Fibroblast of skin of left quadriceps (primary cell): ENCODE measurements around the gene RASA2.

ENCODE experiments used
- DNase-seq, 2 experiments: peaks; one replicate each; pipeline ENCODE4 v3.0.0-alpha.2; 2013; ENCODE audit warnings: low read depth in 2 of 2

Gene RASA2

DNA sequence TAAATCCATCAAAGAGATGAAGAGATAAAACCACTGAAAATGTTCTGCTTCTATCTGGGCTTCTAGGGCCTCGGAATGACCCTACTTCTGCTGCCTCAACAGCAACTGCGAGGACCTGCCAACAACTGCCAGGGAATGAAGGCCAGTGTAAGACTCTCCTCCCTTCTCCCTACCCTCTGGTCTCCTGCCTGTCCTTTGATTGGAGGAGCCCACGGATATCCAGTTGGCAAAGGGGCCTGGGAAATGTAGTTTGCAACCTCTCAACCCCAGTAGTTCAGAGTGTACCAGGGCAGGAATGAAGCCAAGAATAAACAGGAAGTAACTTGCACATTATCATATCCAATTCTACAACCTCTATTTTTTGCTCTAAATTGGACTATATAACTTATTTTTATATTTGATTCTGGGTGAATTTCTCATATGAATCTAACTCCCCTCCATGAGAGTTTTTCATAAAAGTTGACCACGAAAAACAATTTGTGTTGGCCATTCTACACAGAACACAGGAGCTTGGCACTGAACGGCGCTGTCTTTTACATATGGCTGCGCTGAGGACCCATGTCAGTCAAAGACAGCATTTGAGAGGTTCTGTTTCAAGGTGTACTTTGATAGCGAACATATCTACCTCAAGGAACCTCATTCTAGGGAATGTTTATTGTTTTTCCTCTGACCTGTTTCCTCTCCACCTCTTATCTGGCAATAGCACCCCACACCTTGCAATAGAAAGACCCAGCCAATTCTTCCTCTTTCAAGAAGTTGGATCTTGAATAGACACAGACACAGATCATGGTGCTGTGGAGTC lies 160.1 kb downstream of the RASA2 start:
- DNase-seq: peak; percentile 18 to 32

DNA sequence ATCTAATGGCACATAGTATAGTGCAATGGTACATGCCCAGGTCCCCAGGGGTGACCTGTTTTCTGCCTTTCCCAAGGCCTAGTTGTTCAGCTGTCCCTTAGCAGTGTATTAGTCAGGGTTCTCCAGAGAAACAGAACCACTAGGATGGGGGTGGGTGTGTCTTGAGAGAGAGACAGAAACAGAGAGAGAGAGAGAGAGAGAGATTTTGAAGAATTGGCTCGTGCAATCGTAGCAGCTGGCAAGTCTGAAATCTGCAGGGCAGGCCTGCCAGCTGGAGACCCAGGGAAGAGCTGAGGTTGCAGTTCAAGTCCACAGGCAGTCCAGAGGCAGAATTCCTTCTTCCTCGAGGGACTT lies 160.7 kb downstream of the RASA2 start:
- DNase-seq: no peak

DNA sequence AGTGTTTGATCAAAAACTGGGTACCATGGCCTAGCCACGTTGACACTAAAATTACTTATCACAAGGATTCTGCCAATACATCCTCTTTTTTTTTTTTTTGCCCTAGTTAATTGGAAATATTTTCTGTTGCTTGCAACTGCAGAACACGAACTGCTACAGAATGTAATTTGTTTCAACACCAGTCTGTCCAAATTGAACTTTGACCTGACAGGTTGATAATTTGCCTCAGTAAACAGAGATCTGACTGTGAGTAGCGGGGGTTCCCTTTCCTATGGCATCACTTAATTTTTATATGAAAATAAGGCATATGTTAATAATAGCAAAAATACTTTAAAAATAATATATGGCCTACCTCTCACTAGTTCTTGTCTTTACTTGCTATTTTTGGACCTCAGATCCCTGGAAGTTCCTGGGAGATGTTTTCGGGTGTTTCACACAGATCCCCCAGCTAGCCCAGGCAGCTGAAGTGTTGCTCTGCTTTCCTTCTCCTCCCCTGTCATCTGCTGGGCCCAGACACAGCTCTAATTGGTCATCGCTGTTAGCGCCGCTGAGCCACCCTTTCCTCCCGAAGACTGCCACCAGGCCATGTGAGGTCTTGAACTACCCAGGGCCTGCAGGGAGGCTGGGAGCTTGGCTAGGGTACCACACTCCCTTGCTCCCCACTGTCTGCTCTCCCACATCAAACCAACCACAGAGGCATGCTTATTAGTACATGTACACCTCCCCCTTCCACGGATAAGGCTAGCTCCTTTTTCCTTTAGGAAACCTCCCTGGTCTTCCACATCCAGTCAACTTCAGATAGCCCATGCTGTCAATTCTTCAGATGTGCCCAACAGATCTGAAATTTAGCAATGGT lies 161.5 kb downstream of the RASA2 start:
- no peak for DNase-seq

DNA sequence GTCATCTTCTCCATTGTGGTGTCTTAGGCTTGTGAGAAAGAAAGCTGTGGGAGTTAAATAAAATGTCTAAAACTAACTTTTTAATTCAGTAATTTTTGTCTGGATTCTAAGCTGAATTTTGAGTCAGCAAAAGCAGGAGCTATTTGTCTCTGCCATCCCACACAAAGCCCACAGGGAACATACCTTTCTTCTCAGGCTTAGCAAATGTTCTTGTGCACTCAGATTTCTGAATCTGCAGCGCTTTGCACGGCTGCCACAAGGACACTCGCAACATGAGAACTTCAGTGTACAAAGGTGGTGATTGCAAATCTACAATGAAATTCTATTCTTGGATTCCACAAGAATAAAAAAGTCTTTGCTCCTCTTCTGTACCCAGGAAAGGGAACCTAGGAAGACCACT lies 163.0 kb downstream of the RASA2 start:
- DNase-seq: no peak

DNA sequence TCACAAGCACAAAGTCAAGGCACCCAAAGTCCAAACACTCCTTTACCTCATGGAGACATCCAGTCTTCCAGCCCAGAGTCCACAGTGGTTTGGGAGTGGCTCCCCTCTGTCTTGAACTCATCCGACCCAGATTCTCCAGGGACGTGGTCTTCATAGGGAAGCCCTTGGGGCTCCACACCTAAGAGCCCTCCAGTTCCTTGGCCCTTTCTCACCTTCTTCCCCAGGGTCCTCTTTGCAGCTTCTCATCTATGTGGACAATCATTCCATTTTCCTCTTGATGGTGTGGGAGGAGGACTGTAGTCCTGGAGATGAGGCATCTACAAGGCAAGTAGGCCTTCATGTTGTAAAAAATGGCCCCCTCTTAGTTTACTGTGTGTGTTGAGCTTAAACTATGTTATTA lies 164.0 kb downstream of the RASA2 start:
- DNase-seq: no peak

DNA sequence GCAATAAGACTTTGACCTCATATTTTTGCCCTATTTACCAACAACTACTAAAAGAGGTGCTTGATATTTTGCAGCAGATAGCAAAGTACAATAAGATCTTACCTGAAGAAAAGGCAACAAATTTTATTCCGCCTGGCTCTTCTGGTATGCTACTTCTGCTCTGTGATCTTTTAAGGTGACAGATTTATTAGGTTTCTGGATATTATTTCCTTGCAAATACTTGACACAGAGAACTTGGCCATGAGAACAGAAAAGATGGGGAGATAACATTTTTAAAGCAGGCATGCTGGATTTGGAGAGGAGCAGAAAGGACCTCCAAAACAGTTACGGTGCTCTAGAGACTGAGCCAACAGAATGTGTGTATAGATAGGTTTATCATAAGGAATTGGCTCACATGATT lies 164.6 kb downstream of the RASA2 start:
- no peak for DNase-seq

DNA sequence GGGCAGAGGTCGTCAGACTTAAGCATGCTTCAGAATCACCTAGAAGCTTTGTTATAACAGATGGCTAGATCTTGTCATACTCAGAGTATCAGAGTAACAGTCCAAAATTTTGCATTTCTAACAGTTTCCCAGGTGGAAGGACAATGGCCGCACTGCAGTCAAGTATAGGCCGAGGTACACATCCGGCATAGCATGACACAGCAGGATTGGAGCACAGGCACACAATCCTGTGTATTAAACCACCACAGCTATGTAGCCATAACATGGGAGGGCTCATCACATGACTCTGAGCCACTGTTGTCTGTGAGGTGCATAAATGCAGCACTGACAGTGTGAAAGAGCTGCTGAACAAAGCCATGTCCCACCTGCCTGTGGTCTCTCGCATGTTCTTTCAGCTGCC lies 165.5 kb downstream of the RASA2 start:
- no peak for DNase-seq

DNA sequence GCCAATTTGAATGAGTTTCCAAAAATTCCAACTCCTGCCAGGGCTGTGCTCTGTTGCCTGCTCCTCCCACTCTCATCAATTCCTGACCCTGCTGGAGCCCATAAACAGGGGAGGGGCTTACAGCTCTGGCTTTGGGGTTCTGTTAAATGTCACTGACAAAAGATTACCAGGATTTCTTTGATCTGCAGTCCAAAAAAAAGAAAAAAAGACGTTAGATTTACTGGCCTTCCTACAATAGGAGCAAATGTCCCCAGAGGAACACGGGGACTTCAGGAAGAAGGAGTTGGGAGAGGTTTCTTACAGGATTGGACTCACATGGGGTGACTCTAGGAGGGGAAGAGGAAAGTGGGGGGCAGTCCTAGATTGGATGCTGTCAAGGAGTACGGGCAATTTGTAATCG lies 167.0 kb downstream of the RASA2 start:
- no peak for DNase-seq

- DNase-seq: no peak
These were observed 169.0 kb downstream of the RASA2 start for GRCh38 chr3:141655801-141656200.

GRCh38 chr3:141656771-141657170 lies 169.9 kb downstream of the RASA2 start:
- peak; percentile 87 for DNase-seq

GRCh38 chr3:141657516-141657915 lies 170.7 kb downstream of the RASA2 start:
- DNase-seq: no peak

DNA sequence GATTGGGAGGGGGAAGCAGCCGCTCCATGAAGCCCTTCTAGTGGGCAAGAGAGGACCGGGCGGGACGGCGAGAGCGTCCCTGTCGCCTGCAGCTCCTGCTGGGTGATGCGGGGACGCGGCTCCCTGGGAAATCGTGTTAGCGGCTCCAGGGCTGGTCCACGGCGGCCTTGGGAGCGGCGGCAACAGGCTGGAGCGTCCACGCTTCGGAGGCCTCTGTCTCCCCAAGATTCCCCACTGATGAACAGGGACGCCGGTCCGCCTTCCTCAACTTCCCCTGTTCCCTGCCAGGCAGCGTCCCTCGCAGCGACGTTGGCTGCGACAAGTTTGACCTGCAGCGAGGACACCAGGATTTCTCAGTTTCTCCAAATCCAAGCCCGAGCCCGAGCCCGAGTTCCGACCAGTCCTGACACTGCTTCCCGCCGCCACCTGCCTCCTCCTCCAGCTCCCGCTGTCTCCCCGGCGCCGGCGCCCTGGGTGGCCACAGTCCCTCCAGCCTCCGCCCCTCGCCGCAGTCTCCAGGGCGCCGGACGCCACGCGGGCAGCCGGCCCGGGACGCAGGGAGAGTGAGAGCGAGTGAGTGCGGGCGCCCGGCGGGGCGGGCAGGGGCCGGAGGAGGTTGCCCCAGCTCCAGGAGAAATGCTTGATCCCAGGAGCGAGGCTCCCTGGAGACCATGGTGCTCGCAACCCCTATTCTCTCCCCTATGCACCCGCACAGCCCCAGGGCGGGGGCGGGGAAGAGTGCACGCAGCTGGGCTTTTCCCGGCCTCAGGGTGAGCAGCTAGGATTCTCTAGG lies 173.2 kb downstream of the RASA2 start:
- DNase-seq: peak in 1 of 2 experiments; percentile 10

DNA sequence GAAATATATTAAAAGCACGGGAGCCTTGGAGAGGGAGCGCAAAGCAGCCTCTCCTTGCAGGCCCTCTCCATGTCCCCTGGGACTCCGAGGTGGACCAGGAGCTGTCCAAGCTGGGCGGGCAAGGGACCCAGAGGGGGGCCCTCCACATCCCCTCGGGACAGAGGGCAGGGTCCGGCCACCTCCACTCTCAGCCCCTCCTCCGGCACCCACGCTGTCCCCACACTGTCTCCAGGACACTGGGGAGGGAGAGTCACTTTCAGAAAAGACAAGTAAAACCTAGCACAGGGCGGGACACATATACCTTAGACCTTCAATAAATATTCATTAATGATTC lies 173.8 kb downstream of the RASA2 start:
- no peak for DNase-seq

GRCh38 chr3:141661229-141662196 lies 174.7 kb downstream of the RASA2 start:
- DNase-seq: no peak

GRCh38 chr3:141663993-141664392 lies 177.2 kb downstream of the RASA2 start:
- no peak for DNase-seq
